ENCODE data around the gene POLR1E.
A peak's percentile ranks its signal among the peaks of the same experiment; 100 is the strongest.

The POLR1E gene, protein sequence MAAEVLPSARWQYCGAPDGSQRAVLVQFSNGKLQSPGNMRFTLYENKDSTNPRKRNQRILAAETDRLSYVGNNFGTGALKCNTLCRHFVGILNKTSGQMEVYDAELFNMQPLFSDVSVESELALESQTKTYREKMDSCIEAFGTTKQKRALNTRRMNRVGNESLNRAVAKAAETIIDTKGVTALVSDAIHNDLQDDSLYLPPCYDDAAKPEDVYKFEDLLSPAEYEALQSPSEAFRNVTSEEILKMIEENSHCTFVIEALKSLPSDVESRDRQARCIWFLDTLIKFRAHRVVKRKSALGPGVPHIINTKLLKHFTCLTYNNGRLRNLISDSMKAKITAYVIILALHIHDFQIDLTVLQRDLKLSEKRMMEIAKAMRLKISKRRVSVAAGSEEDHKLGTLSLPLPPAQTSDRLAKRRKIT

DNA sequence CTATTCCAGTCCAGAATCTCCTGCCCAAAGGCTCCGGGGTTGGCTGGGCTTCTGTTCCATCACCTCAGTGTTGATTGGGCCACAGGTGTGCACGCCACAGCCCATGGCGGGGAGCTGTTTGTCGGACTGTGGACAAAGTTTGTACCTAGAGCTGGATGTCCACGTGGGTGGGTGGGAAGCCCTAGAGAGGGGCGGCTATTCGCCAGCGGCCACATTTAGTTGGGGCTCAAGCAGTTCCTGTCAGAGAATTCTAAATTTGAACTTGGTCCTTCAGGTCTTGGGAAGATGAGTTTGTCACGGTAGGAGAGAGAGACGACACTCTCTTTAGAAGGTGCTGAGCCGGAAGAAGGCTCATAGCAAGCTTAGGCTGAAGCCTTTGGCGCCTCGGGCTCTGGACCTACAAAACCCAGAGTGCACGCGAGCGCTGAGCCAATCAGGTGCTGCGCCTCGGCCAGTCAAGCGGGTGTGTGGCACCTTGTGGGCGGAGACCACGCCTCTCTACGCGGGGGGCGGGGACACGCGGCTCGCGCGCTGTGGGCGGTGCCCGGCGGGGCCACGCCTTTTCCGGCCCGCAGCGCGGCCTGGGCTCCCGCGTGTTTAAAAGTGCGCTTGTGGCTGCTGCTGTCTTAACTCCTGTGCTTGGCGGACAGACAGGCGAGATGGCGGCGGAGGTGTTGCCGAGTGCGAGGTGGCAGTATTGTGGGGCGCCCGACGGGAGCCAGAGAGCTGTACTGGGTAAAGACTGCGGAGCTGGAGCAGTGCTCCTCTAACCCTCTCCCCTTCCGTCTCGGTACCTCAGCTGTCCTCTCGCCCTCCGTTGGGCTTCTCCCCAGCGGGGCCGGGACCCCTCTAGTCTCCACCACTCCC is at the start of gene POLR1E:
POLR1E (plus strand) TSS at position 560 of the 867 bp plus-strand sequence; CDS start at position 660, 100 bp downstream.
- DNase-seq (ENCODE audit: low spot score) = peak; percentile 97

DNA sequence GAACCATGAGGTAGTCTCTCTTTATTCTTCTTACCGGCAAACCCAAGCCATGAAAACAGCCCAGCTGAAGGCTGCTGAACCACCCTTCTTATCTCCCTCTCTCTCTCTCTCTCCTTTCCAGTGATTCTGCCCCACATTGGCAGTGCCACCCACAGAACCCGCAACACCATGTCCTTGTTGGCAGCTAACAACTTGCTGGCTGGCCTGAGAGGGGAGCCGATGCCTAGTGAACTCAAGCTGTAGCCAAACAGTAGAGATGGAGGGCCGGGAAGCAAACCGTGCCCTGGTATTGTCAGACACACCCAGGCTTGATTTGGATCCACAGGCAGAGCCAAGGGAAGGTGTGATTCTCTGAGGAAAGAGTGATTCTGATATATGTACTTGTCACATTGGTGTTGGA is 49.2 kb upstream of the POLR1E start:
- no peak for DNase-seq (ENCODE audit: low spot score)

DNA sequence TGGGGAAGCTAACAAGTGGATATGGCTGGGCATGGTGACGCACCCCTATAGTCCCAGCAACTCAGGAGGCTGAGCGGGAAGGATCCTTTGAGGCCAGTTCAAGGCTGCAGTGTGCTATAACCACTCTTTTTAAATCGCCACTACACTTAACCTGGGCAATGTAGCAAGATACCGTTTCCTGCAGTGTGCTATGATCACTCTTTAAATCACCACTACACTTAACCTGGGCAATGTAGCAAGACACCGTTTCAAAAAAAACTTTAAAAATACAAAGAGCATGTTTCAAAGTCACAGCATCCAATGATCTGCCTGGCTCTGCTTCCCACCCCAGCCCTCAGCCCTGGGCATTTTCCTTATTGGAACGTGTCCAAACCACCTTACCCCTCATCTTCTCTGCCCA is 48.7 kb upstream of the POLR1E start:
- DNase-seq (ENCODE audit: low spot score) = no peak

DNA sequence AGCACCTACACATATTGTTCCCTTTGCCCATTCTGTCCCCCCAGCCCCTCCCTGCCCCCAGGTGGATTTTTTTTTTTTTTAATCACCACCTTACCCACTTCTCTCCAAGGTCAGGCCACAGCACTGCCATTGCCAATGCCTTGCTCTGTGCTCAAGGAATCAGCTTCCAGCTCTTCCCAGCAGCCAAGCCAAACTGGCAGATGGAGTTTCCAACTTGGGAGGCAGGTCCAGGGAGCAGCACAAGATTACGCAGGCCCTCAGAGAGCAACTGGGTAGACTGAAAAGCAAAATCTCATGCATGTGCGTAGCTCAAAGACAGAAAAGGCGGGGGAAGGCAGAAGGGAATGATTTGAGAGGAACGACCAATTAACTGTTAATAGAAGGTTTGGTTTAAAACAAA is 48.1 kb upstream of the POLR1E start:
- DNase-seq (ENCODE audit: low spot score) = no peak

DNA sequence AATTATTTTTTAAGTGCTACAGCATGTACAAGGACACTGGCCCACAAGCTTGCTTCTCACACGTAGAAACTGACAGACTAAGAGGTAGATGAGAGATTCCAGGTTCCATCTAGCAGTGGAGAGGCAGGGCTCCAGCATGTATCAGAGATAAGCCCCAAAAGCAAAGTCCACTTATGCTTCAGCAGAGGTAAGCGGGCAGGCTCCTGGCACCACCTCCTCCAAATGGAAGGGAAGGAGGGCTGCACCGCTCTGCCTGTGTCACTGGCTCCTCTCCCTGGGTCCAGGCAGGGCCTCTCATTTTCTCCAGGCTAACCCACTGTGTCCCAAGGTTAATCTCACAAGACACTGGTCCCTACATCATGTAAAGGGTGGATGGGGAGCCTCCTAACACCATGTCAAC is 47.4 kb upstream of the POLR1E start:
- no peak for DNase-seq (ENCODE audit: low spot score)

DNA sequence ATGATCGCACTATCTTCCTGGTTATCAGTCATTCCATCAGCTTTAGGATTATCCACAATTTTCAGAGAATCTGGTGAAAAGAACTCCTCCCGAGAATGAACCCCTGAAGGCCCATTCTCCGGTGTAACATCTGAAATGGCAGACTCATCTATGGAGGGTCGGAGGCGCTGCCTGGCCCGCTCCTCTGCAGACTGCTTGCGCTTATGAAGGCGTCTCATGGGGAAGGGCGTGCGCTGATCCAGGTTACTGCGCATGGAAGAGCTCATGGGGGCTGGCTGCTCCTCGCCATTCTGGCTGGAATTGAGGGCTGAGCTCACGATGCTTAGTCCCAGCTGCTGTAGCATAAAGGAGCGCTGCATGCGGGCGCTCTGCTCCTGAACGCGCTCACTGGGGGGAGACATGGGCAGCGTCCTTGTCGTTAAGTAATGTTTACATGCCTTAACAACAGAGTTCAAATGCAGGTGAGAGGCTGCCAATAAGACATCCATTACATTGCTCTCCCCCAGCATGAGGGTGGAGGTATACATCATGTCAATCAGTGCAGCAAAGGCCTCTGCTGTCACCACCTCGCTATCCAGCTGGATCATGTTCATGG is 43.9 kb upstream of the POLR1E start:
- no peak for DNase-seq (ENCODE audit: low spot score)

DNA sequence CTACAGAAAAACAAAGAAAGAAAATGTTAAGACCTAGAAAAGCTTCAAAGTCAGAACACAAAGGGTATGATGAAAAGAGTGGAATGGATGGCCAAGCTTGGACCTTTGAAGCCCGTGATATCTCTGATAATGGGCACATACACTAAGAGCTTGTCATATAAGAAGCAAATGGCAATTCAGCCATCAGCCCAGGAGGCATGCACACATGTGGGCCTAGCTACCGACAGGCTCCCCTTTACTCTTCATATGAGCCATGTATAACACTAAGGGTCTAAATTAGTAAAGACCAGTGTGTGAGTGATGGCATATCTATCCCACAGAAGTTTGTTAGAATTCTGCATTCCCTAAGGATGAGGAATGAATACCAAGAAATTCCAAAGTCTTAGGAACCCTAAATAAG is 43.2 kb upstream of the POLR1E start:
- no peak for DNase-seq (ENCODE audit: low spot score)

DNA sequence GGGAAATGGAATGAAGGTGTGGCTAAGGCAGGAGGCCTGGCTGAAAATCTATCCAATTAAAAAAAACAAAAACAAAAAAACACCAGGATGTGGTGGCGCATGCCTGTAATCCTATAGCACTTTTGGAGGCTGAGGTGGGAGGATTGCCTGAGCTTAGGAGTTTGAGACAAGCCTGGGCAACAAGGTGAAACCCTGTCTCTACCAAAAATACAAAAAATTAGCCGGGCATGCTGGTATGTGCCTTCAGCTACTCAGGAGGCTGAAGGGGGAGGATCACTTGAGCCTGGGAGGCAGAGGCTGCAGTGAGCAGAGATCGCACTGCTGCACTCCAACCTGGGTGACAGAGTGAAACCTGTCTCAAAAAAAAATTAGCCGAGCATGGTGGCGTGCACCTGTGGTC is 42.2 kb upstream of the POLR1E start:
- no peak for DNase-seq (ENCODE audit: low spot score)

DNA sequence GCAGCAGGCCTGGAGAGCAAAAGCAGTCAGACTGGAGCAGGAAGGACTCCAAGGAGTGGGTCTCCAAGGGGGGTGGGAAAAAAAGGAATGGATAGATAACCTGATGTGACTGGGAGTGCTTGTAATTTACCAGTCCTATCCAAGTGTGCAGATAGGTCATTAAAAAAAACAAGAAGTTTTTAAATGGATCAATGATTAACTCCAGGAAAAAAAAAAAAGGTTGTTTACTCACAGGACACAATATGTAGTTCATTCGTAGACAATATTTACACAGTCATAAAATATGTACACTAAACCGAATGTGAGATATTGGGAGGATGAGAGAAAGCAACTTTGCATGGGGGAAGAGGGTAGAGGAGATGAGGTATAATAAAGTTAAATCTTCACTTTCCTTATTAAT is 40.9 kb upstream of the POLR1E start:
- DNase-seq (ENCODE audit: low spot score) = no peak

DNA sequence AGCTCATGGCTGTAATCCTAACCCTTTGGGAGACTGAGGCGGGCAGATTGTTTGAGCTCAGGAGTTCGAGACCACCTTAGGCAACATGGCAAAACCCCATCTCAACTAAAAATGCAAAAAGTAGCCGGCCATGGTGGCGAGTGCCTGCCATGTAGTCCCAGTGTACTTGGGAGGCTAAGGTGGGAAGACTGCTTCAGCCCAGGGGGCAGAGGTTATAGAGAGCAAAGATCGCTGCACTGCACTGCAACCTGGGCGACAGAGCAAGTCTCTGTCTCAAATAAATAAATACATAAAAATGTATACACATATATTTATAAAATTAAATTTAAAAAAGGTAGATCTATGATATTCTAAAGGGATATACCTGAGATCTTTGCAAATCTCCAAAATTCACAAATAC is 39.9 kb upstream of the POLR1E start:
- no peak for DNase-seq (ENCODE audit: low spot score)

DNA sequence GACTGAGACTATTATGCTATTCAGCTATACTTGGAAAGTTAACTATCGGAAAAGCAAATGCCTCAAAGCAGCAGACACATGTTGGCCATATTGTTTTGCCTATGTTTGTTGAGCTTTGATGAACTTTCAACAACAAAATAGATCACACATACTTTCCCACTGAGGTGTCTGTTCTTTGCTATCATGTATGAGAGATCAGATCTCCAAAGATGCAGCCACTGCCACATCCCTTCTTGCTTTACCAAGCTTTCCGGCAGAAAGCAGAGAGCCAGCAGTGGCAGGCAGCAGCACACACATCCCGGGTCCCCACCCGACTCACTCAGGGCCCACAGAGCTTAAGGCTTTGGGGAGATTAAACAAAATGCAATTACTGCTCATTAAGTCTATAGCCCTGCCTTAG is 39.3 kb upstream of the POLR1E start:
- no peak for DNase-seq (ENCODE audit: low spot score)

DNA sequence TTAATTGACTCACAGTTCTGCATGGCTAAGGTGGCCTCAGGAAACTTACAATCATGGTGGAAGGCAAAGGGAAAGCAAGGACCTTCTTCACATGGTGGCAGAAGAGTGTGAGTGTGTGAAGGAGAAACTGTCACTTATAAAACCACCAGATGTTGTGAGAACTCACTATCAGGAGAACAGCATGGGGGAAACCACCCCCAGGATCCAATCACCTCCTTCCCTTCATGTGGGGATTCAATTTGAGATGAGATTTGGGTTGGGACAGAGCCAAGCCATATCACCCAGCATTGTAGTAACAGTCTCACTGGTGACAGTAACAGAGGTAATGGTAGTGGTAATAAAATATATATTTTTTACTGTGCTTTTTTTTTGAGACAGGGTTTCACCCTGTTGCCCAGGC is 38.6 kb upstream of the POLR1E start:
- DNase-seq (ENCODE audit: low spot score) = no peak

DNA sequence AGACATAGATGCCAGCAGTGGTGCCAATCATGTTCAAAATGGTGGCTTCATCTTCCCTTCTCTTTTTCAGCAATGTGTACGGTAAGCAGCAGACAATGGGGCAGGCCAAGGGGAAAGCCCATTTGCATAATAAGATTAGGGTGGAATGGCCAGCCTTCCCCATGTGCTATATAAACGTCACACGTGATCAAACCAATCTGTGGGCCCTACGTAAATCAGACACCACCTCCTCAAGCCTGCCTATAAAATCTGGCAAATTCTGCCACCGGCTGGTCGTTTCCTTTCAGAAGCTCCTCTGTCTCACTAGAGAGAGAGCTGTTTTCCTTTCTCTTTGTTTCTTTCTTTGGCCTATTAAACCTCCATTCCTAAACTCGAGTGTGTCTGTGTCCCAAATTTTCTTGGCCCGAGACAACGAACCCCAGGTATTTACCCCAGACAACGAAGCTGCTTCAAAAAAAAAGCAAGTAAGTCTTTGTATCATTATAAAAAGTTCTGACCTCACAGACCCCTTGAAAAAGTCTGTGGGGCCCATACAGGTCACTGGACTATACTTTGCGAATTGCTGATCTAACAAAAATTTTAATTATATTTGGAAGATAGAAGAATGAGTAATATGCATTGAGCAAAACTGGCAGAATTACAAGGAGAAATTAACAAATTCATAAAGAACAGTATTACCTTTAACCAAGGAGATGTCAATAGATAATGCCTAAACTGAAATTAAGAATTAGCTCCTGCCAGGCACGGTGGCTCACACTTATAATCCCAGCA is 35.7 kb upstream of the POLR1E start:
- peak; percentile 71 for DNase-seq (ENCODE audit: low spot score)

DNA sequence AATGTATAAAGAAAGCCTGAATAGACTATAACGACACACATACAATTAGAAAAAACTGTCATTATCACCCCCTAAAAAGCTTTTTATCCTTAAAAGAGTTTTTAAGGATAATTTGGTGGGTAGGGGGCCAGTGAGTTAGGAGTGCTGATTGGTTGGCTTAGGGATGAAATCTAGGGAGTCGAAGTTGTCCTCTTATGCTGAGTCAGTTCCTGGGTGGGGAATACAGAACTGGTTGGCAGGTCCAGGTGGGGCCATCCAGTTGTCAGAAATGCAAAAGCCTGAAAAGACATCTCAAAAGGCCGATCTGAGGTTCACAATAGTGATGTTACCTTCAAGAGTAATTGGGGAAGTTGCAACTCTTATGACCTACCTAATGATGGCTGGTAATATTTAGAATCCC is 34.1 kb upstream of the POLR1E start:
- DNase-seq (ENCODE audit: low spot score) = no peak

DNA sequence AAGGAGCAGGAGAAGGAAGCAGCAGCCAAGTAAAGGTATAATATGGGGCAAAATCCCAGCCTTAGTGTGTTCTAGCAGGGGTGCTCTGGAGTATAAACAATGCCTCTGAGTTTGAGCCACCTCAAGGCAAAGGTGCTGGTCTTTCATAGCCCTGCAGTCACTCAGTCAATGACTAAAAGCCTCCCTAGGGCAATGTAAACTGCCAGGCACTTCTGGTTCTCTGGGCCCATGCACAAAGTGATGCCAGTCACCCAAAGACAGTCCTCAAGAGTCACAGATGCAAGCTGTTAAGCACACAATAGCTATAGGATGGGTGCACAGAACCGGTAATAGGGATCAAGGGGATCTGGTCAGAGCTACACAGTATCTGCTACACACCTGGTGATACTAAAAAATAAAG is 33.1 kb upstream of the POLR1E start:
- DNase-seq (ENCODE audit: low spot score) = no peak

DNA sequence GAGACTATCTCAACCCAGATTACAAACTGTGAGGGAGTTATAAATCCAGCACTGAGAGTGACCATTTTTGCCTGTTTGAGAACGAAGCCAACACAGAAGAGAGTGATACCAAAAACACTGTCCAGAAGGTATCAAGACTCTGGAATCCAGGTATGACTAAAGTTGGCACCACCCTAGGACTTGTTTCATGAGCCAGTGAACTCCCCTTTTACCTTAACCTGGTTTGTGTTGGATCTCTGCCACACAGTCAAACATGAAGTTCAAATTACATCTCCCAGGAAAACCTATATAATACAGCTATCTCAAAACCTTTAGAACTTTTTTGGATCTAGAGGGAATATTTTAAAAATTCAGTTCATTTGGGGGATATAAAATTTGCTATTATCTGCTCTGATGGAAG is 31.9 kb upstream of the POLR1E start:
- no peak for DNase-seq (ENCODE audit: low spot score)

DNA sequence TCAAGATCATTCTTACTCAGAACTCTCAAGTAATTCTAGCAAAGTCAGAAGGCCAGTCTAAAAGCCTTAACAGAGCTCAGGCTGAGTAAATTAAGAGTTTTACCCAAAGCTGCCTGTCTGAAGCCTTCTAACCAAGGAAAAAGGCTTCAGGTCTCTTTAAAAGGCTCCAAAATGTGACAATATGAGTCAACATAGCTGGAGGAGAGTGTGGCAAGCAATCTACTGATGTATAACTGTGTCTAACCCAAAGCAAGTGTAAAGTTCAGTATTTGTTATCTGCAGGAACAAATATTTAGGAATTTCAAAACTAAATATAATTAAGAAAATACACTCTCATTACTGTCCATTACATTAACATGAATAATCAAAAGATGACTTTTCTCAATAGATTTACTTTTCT is 31.5 kb upstream of the POLR1E start:
- no peak for DNase-seq (ENCODE audit: low spot score)

DNA sequence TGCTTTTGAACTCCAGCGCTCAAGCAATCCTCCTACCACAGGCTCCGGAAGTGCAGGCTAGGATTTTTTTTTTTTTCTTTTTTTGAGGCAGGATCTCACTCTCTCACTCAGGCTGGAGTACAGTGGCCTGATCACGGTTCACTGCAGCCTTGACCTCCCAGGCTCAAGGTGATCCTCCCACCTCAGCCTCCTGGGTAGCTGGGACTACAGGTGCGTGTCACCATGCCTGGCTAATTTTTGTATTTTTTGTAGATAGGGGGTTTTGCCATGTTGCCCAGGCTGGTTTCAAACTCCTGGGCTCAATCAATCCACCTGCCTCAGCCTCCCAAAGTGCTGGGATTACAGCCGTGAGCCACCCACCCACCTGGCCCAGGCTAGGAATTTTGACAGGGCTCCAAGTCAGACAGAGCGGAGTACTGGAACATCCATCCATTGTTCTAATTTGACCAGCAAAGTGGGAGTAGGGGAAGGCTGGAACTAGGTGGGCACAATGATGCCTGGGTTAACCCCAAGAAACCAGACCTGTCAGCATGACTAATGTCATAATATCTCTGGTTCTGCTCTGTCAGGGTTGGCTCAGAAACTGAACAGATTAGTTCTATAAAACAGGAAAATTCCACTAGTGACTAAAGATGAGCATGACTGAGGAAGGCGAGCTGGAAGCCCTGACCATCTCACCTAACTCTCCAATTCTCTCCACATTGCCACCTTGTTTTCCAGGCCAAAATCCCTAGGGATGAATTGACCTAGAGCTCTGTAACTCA is 29.7 kb upstream of the POLR1E start:
- DNase-seq (ENCODE audit: low spot score) = no peak

DNA sequence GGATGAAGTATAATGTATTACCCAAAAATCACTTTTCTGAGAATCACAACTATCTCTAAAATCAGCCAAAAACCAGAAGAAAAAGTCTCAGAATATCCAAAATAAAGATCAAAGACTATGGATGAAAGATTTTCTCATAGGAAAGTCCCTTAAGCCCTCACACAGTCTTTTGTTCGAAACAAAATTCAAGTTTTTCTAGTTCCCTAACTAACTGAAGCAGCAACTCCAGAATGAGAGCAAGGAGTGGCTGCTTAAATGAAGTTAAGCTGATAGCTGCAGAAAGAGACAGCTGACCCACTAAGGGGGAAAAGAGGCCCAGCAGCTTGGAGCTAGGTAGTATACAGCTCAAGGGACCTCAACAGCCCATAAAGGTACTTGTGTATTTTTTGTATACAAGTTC is 28.9 kb upstream of the POLR1E start:
- no peak for DNase-seq (ENCODE audit: low spot score)

DNA sequence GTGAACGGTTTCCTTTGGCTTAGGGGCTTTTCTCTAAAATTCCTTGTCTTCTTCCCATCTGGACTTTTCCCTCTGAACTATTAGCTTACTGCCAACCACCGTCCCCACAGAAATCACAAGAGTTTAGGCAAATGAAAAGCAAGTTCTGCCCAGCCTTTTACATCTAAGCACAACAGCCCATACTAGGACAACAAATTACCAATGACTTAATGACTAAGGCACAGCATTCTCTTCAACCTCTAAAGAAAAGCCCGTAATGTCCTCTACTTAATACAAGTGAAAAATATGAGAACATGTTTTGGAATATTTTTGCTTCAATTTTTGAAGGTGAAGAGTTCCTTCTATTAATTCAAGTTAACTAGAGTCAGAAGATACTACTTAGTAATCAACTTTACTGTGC is 21.7 kb upstream of the POLR1E start:
- no peak for DNase-seq (ENCODE audit: low spot score)
